Activated CD4-positive, alpha-beta T cell treated with anti-CD3 and anti-CD28 coated beads, Interleukin-2, amount 10 ng/mL, durations not matched to agents 7 days and 5 days (primary cell): ENCODE results near the gene IL1RN. TPM values are rescaled to one million over a fixed set of nuclear protein-coding genes. Genes with fewer than 3 reads are reported as not detected.

ENCODE experiments used
- CTCF ChIA-PET: fragments of 350-600 bp; sonication (Branson Sonifier 250); formaldehyde crosslinking; loops from one replicate; lab custom pipeline; 2021; ENCODE audit warnings: antibody characterized with exemption; lab: Charles Lee
- POLR2A ChIA-PET: fragments of 350-600 bp; sonication (Branson Sonifier 250); formaldehyde crosslinking; loops from one replicate; lab custom pipeline; 2021; ENCODE audit warnings: antibody characterized with exemption; lab: Charles Lee
- DNase-seq: peaks from one replicate; pipeline ENCODE4 v3.0.0-alpha.2; 2020
- H3K27ac Mint-ChIP-seq: one replicate; pipeline ENCODE4 v1.8.0; 2021; ENCODE audit warnings: mild to moderate bottlenecking, moderate library complexity, mixed read lengths
- H3K27me3 Mint-ChIP-seq: one replicate; pipeline ENCODE4 v1.8.0; 2021; ENCODE audit warnings: mixed read lengths
- H3K36me3 Mint-ChIP-seq: one replicate; pipeline ENCODE4 v1.8.0; 2021; ENCODE audit warnings: low read depth, mixed read lengths
- H3K4me1 Mint-ChIP-seq: one replicate; pipeline ENCODE4 v1.8.0; 2021; ENCODE audit warnings: mixed read lengths
- H3K4me3 Mint-ChIP-seq: one replicate; pipeline ENCODE4 v1.8.0; 2021; ENCODE audit warnings: mild to moderate bottlenecking, moderate library complexity, mixed read lengths
- H3K9me3 Mint-ChIP-seq: one replicate; pipeline ENCODE4 v1.8.0; 2021; ENCODE audit warnings: mixed read lengths
- total RNA-seq, 2 experiments: library from RNA; stranded (reverse); gene quantifications; one replicate each; pipeline ENCODE4 v1.2.3, GENCODE V29; 2021

The IL1RN gene
- total RNA-seq, 2 experiments from 2014 or later: 0.37 to 0.48 TPM

DNA sequence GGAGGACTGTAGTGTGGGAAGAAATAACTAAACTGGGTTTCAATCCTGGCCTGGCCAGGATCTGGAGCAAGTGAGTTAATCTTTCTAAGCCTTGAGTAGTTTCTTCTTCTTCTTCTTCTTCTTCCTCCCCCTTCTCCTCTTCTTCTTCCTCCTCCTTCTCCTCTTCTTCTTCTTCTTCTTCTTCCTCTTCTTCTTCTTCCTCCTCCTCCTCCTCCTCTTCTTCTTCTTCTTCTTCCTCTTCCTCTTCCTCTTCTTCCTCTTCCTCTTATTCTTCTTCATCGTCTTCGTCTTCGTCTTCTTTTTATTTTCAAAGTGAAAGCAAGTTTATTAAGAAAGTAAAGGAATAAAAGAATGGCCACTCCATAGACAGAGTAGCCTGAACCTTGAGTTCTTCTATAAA lies 6.5 kb upstream of the IL1RN start:
- H3K4me1 Mint-ChIP-seq: peaks cover 31% of the 10 kb centered on the region
- no peak overlapping the region for H3K27ac Mint-ChIP-seq
- ChIA-PET CTCF (interaction anchor here (1.2 to 2.7 kb wide), 5 partner anchors 16 to 41 kb away, joined by 3 to 9 read pairs (median 3); no protein-coding TSS in a partner anchor), POLR2A (no interaction called here)
- H3K9me3 Mint-ChIP-seq: no peaks in the 10 kb centered on the region
- peaks cover 18% of the 10 kb centered on the region for H3K27me3 Mint-ChIP-seq
- no peaks in the 10 kb centered on the region for H3K36me3 Mint-ChIP-seq
- no peak for DNase-seq
- H3K4me3 Mint-ChIP-seq: no peak overlapping the region

DNA sequence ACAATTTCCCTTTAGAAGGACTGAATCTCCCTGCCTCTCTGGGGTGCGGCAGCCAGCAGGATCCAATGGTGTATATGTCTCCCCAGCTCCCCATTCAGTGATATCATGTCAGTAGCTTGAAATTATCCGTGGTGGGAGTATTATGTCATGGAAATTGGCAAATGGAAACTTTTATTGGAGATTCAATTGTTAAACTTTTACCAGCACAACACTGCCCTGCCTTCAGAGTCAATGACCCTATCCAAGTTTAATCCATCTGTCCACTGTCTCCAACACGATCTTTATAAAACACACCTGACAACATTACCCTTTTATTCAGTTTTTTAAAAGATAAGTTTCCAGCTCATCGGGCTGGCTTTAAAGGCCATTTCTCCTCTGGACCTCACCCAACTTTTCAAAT lies 5.0 kb upstream of the IL1RN start:
- no peaks in the 10 kb centered on the region for H3K9me3 Mint-ChIP-seq
- ChIA-PET POLR2A (interaction anchor here (0.6 kb wide), 1 partner anchor 1171 kb away, joined by 3 read pairs; no protein-coding TSS in a partner anchor), CTCF (interaction anchor here (1.0 to 2.7 kb wide), 2 partner anchors 14 to 32 kb away, joined by 3 to 9 read pairs; no protein-coding TSS in a partner anchor)
- no peak for DNase-seq
- H3K4me1 Mint-ChIP-seq: peaks cover 22% of the 10 kb centered on the region
- no peaks in the 10 kb centered on the region for H3K36me3 Mint-ChIP-seq
- H3K4me3 Mint-ChIP-seq: no peak overlapping the region
- peaks cover 18% of the 10 kb centered on the region for H3K27me3 Mint-ChIP-seq
- H3K27ac Mint-ChIP-seq: no peak overlapping the region

DNA sequence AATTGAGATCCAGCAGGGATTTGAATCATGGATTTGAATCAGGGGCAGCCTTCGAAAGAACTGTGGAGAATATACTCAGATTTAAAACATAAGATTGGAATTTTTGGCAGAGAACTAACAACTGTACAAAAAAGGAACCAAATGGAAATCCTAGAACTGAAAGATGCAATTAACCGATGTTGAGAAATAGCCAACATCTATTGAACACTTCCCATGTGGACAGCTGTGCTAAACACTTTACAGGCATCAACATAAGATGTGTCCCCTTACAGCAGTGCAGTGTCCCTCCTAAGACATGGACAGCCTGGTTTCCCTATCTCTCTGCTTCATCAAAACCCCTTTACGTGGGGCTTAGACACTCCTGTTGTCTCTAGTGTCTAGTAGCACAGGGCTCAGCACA lies 3.7 kb upstream of the IL1RN start:
- DNase-seq: no peak
- Mint-ChIP-seq H3K4me1 (peaks cover 20% of the 10 kb centered on the region), H3K9me3 (no peaks in the 10 kb centered on the region), H3K4me3 (no peak overlapping the region), H3K36me3 (no peaks in the 10 kb centered on the region), H3K27me3 (peaks cover 18% of the 10 kb centered on the region), H3K27ac (no peak overlapping the region)
- ChIA-PET POLR2A (no interaction called here), CTCF (interaction anchor here (0.7 to 1.2 kb wide), 4 partner anchors 13 to 52 kb away, joined by 4 to 5 read pairs (median 4); no protein-coding TSS in a partner anchor)

DNA sequence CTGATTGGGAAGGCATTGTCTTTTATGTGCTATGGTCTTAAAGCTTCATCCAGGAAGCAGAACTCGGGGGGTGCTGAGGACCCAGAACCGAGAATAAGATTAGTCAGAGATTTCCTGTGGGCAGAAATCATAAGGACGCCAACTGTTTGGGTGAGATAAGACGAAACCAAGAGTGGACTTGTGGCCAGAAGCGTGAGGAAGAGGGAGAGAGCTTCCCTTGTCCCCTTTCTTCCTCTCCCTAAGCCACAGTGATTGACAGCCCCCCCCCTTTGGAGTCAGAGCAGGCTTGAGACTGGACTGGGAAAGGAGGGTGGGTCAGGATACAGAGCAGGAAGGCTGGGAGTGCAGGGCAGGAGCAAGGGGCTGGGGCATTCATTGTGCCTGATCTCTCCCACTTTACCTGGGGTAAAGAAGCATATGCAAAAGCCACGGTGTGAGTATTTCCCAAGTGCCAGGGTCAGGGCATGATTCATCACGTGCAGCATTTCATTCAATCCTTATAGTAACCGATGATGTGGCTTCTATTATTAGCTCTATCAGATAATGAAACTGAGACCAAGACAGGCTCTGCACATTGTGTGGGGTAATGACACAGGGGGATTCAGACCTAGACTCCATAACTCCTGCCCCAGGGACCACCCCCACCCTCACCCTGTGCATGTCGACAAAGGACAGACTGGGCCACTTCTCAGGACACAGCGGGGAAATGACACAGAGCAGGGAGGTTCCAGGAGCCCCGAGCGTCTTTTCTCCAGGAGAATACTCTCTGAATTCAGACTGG lies 3.0 kb upstream of the IL1RN start:
- H3K4me3 Mint-ChIP-seq: no peak overlapping the region
- DNase-seq: no peak
- peaks cover 18% of the 10 kb centered on the region for H3K27me3 Mint-ChIP-seq
- peaks cover 20% of the 10 kb centered on the region for H3K4me1 Mint-ChIP-seq
- peak overlapping the region; percentile 19 for H3K27ac Mint-ChIP-seq
- no peaks in the 10 kb centered on the region for H3K36me3 Mint-ChIP-seq
- ChIA-PET POLR2A (no interaction called here), CTCF (interaction anchor here (0.7 to 3.4 kb wide), 5 partner anchors 12 to 51 kb away, joined by 4 to 13 read pairs (median 4); no protein-coding TSS in a partner anchor)
- H3K9me3 Mint-ChIP-seq: no peaks in the 10 kb centered on the region

DNA sequence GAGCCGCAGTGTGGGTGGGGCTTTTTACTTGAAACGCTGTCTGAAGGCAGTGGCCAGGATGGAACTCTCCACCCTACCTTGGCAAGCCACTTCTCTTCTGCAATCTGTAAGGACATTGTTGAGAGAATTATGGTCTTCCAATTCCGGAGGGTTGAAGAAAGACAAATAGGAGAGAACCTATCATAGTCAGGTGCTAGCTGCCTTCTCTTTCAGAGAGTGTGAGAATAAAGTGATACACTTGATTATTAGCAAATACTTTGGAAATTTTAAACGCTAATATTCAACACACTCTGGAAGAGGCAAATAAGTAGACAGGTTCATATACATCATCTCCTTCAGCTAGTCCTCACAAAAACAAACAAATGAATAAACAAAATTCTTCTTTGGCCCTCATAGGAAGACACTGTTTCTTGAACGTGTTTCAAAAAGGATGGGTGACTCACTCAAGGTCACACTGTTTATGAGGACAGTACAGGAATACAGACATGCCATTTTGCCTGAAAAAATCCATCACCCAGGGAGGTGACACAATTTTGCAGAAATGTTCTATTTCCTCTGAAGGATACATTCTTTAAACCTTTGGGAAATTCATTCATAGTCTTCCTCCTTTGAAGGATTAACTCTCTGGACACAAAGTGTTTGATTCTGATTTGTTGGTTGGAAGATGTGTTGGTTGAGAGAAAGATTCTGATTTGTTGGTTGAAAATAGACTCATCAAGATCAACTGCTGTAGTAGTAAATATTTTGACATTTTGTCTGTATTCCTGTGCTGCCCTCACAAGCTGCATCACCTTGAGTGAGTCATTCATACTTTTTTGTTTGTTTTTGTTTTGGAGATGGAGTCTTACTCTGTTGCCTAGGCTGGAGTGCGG lies 2.2 kb upstream of the IL1RN start:
- no peak overlapping the region for H3K27ac Mint-ChIP-seq

DNA sequence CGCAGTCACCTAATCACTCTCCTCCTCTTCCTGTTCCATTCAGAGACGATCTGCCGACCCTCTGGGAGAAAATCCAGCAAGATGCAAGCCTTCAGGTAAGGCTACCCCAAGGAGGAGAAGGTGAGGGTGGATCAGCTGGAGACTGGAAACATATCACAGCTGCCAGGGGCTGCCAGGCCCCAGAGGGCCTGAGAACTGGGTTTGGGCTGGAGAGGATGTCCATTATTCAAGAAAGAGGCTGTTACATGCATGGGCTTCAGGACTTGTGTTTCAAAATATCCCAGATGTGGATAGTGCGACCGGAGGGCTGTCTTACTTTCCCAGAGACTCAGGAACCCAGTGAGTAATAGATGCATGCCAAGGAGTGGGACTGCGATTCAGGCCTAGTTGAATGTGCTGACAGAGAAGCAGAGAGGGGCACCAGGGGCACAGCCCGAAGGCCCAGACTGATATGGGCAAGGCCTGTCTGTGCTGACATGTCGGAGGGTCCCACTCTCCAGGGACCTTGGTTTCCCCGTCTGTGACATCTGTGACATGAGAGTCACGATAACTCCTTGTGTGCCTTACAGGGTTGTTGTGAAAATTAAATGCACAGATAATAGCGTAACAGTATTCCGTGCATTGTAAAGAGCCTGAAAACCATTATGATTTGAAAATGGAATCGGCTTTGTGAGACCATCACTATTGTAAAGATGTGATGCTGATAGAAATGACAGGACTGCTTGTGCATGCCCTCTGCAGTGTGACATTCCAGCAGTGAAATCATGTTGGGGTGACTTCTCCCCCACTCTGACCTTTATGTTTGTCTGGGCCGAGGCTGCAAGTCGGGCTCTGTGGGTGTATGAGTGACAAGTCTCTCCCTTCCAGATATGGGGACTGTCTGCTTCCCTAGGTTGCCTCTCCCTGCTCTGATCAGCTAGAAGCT lies 510 bp downstream of the IL1RN start:
- Mint-ChIP-seq H3K27me3 (no peaks in the 10 kb centered on the region), H3K36me3 (no peaks in the 10 kb centered on the region), H3K4me1 (peaks cover 20% of the 10 kb centered on the region), H3K9me3 (no peaks in the 10 kb centered on the region), H3K27ac (no peak overlapping the region), H3K4me3 (no peak overlapping the region)
- POLR2A ChIA-PET: no interaction called here
- CTCF ChIA-PET: no interaction called here
- no peak for DNase-seq

More for the DNA sequence above, 2.2 kb upstream of the IL1RN start:
- Mint-ChIP-seq H3K9me3 (no peaks in the 10 kb centered on the region), H3K27me3 (peaks cover 14% of the 10 kb centered on the region), H3K4me3 (no peak overlapping the region), H3K36me3 (no peaks in the 10 kb centered on the region), H3K4me1 (peaks cover 20% of the 10 kb centered on the region)
- CTCF ChIA-PET: interaction anchor here (0.7 to 3.4 kb wide), 2 partner anchors 8 to 13 kb away, joined by 3 to 13 read pairs; no protein-coding TSS in a partner anchor
- no peak for DNase-seq
- POLR2A ChIA-PET: no interaction called here

DNA sequence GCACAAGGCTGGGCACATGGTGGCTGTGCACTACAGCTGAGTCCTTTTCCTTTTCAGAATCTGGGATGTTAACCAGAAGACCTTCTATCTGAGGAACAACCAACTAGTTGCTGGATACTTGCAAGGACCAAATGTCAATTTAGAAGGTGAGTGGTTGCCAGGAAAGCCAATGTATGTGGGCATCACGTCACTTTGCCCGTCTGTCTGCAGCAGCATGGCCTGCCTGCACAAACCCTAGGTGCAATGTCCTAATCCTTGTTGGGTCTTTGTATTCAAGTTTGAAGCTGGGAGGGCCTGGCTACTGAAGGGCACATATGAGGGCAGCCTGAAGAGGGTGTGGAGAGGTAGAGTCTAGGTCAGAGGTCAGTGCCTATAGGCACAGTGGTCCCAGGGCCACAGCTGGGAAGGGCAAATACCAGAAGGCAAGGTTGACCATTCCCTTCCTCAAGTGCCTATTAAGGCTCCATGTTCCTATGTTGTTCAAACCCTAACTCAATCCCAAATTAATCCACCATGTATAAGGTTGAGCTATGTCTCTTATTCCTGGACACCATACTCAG lies 2.2 kb downstream of the IL1RN start:
- ChIA-PET CTCF (interaction anchor here (0.7 to 1.4 kb wide), 2 partner anchors 13 to 50 kb away, joined by 3 read pairs; no protein-coding TSS in a partner anchor), POLR2A (no interaction called here)
- DNase-seq: no peak
- peaks cover 19% of the 10 kb centered on the region for H3K4me1 Mint-ChIP-seq
- H3K9me3 Mint-ChIP-seq: no peaks in the 10 kb centered on the region
- no peak overlapping the region for H3K4me3 Mint-ChIP-seq
- no peaks in the 10 kb centered on the region for H3K27me3 Mint-ChIP-seq
- no peak overlapping the region for H3K27ac Mint-ChIP-seq
- no peaks in the 10 kb centered on the region for H3K36me3 Mint-ChIP-seq

DNA sequence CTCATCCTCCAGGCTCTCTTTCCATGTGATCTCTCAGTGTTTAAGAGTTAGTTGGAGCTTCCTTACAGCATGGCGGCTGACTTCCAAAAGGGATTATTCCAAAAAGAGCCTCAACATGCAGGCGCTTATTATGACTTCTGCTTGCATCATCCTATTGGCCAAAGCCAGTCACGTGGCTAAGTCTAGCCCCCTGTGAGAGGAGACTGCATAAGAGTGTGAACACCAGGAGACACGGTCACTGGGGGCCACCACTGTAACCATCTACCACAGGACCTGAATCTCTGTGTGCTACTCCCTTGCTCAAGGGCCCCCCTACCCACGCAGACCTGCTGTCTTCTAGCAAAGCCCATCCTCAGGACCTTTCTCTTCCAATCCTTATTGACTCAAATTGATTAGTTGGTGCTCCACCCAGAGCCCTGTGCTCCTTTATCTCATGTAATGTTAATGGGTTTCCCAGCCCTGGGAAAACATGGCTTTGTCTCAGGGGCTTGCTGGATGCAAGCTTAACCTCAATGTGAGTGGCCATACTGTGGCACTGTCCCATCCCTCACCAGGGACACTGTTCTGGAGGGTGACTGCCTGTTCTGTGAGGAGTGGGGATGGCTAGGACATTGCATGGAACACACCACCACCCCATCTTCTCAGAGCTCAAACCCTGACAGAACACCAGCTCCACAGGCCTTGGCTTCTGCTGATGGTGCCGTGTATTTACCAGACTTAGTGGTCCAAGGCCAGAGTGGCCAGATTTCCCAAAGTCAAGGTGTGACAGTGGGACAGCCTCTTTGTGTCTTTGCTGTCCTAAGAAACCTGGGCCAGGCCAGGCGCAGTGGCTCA lies 4.2 kb downstream of the IL1RN start:
- POLR2A ChIA-PET: no interaction called here
- CTCF ChIA-PET: interaction anchor here (1.0 kb wide), 1 partner anchor 43 kb away, joined by 3 read pairs; no protein-coding TSS in a partner anchor
- no peaks in the 10 kb centered on the region for H3K36me3 Mint-ChIP-seq
- no peak overlapping the region for H3K27ac Mint-ChIP-seq
- H3K9me3 Mint-ChIP-seq: no peaks in the 10 kb centered on the region
- H3K4me3 Mint-ChIP-seq: no peak overlapping the region
- peaks cover 10% of the 10 kb centered on the region for H3K4me1 Mint-ChIP-seq
- H3K27me3 Mint-ChIP-seq: no peaks in the 10 kb centered on the region
- DNase-seq: no peak

DNA sequence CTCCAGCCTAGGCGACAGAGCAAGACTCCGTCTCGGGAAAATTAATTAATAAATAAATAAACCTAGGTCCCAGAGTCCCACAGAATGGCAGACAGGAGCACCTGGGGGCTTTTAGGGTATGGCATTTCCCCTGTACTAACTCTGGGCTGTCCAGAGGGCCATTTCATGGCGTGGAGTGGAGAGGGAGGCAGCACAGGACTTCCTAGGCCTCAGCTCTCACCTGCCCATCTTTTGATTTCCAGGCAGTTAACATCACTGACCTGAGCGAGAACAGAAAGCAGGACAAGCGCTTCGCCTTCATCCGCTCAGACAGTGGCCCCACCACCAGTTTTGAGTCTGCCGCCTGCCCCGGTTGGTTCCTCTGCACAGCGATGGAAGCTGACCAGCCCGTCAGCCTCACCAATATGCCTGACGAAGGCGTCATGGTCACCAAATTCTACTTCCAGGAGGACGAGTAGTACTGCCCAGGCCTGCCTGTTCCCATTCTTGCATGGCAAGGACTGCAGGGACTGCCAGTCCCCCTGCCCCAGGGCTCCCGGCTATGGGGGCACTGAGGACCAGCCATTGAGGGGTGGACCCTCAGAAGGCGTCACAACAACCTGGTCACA lies 5.1 kb downstream of the IL1RN start:
- Mint-ChIP-seq H3K27me3 (no peaks in the 10 kb centered on the region), H3K4me1 (peaks cover 14% of the 10 kb centered on the region), H3K4me3 (no peak overlapping the region), H3K27ac (no peak overlapping the region), H3K36me3 (no peaks in the 10 kb centered on the region), H3K9me3 (no peaks in the 10 kb centered on the region)
- CTCF ChIA-PET: interaction anchor here (0.6 to 0.9 kb wide), 2 partner anchors 25 to 50 kb away, joined by 3 read pairs; no protein-coding TSS in a partner anchor
- POLR2A ChIA-PET: no interaction called here
- no peak for DNase-seq

DNA sequence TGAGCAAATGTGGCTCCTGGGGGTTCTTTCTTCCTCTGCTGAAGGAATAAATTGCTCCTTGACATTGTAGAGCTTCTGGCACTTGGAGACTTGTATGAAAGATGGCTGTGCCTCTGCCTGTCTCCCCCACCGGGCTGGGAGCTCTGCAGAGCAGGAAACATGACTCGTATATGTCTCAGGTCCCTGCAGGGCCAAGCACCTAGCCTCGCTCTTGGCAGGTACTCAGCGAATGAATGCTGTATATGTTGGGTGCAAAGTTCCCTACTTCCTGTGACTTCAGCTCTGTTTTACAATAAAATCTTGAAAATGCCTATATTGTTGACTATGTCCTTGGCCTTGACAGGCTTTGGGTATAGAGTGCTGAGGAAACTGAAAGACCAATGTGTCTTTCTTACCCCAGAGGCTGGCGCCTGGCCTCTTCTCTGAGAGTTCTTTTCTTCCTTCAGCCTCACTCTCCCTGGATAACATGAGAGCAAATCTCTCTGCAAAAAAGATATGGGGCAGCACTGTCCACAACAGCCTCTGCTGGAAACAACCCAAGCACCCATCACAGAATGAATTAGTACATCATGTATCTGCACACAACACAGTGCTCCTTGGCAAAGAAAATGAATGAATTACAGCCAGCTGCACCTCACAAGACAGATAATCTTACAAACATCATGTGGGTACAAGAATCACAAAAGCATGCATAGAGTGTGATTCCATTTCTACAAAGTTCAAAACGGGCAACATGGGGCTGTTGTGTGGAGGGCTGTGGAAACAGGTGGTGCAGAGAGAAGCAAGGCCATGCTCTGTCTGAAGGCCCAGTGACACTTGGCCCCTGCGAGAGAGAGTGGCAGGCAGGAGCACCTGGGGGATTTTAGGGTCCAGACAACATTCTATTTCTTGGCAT lies 6.6 kb downstream of the IL1RN start:
- peak; percentile 16 for DNase-seq
- Mint-ChIP-seq H3K27ac (no peak overlapping the region), H3K9me3 (no peaks in the 10 kb centered on the region), H3K27me3 (no peaks in the 10 kb centered on the region), H3K4me3 (no peak overlapping the region), H3K4me1 (peaks cover 26% of the 10 kb centered on the region), H3K36me3 (no peaks in the 10 kb centered on the region)
- ChIA-PET POLR2A (interaction anchor here (0.9 kb wide), 1 partner anchor 47 kb away, joined by 3 read pairs; no protein-coding TSS in a partner anchor), CTCF (interaction anchor here (0.6 to 1.1 kb wide), 4 partner anchors 29 to 255 kb away, joined by 3 read pairs; no protein-coding TSS in a partner anchor)
